Endodermal cell (in vitro differentiated cells): ENCODE data around the gene TULP3. TPM values are rescaled to one million over a fixed set of nuclear protein-coding genes. Genes with fewer than 3 reads are reported as not detected.
A peak's percentile ranks its signal among the peaks of the same experiment; 100 is the strongest.

Source experiments
- DNase-seq: peaks from one replicate; pipeline ENCODE4 v3.0.0-alpha.2; 2017
- H3K27ac ChIP-seq: 2 replicates; pipeline ENCODE4 v1.5.1; 2013; ENCODE audit warnings: mild to moderate bottlenecking, low read depth, low read length, moderate library complexity
- H3K27me3 ChIP-seq: 2 replicates; pipeline ENCODE4 v1.6.1; 2013; ENCODE audit warnings: mild to moderate bottlenecking, low read length, moderate library complexity; ENCODE audit not compliant: insufficient read depth, control insufficient read depth, poor library complexity, severe bottlenecking
- H3K36me3 ChIP-seq: 2 replicates; pipeline ENCODE4 v1.7.0; 2013; ENCODE audit warnings: mild to moderate bottlenecking, low read length, moderate library complexity; ENCODE audit not compliant: control insufficient read depth, insufficient read depth
- H3K4me1 ChIP-seq: one replicate; pipeline ENCODE4 v1.7.0; 2013; ENCODE audit warnings: low read length; ENCODE audit not compliant: control insufficient read depth, insufficient read depth
- H3K4me3 ChIP-seq: 2 replicates; pipeline ENCODE4 v1.5.1; 2013; ENCODE audit warnings: mild to moderate bottlenecking, low read length, moderate library complexity
- H3K9ac ChIP-seq: 2 replicates; pipeline ENCODE4 v1.6.1; 2013; ENCODE audit warnings: mild to moderate bottlenecking, low read length, moderate library complexity; ENCODE audit not compliant: poor library complexity, severe bottlenecking; ENCODE audit errors: extremely low read depth
- H3K9me3 ChIP-seq: 2 replicates; pipeline ENCODE4 v1.6.1; 2013; ENCODE audit warnings: mild to moderate bottlenecking, low read length, moderate library complexity; ENCODE audit not compliant: control insufficient read depth
- H3K27ac Mint-ChIP-seq: 2 replicates; pipeline ENCODE4 v1.8.0; 2020; ENCODE audit warnings: mixed read lengths
- H3K27me3 Mint-ChIP-seq: 2 replicates; pipeline ENCODE4 v1.8.0; 2021; ENCODE audit warnings: mild to moderate bottlenecking, mixed read lengths; ENCODE audit not compliant: insufficient read depth
- H3K36me3 Mint-ChIP-seq: 2 replicates; pipeline ENCODE4 v1.8.0; 2020; ENCODE audit warnings: low read depth, mixed read lengths
- H3K4me1 Mint-ChIP-seq: 2 replicates; pipeline ENCODE4 v1.8.0; 2020; ENCODE audit warnings: mixed read lengths
- H3K4me3 Mint-ChIP-seq: 2 replicates; pipeline ENCODE4 v1.8.0; 2020; ENCODE audit warnings: mild to moderate bottlenecking, moderate library complexity, mixed read lengths
- H3K9me3 Mint-ChIP-seq: 2 replicates; pipeline ENCODE4 v1.8.0; 2020; ENCODE audit warnings: mild to moderate bottlenecking, mixed read lengths
- CTCF ChIP-seq: fragments of 200-600 bp; sonication (generic); conservative IDR thresholded peaks from 2 replicates; pipeline ENCODE4 v1.5.0; 2021; ENCODE audit warnings: antibody characterized with exemption, mild to moderate bottlenecking
- WGBS, 2 experiments: methylation state at CpG; one replicate each; pipeline versions ENCODE4 v1.1.5 to v1.1.7; 2013; ENCODE audit warnings: missing lambda C conversion rate in 2 of 2, mixed read lengths in 1 of 2; ENCODE audit not compliant: insufficient coverage in 1 of 2, insufficient read length in 1 of 2; 5-methylcytosine and 5-hydroxymethylcytosine counted together
- total RNA-seq, 2 donors: library from RNA; stranded (reverse); fragmentation: NEBNext Ultra II Directional in 1 of 2; extraction: Animal tissue kit (Norgen Biotek cat#: 25700) in 1 of 2; gene quantifications; 2 replicates in 1 of 2; 3 replicates in 1 of 2; pipeline ENCODE4 v1.2.1, GENCODE V29; 2021

TULP3 gene
- total RNA-seq, 2 donors from 2014 or later: 28.1 to 47.9 TPM

DNA sequence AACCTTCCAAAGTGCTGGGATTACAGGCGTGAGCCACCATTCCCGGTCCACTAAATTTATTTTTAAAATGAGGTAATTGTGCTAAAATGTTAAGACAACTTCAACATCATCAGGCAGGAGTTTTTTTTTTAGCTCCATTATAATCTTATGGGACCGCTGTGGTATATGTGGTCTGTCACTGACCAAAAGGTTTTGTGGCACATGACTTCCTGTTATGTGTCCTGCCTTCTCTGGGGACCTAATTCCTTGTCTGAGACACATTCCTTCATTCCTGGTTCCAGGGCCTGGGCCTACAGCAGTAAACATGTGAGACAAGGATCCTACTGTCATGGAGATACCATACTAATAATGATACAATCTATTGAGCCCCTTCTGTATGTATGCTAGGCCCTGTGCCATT lies 38.8 kb upstream of the TULP3 start:
- Histone ChIP-seq H3K4me3 (no peak overlapping the region), H3K27ac (no peak overlapping the region), H3K9me3 (no peaks in the 10 kb centered on the region), H3K9ac (no peak overlapping the region), H3K4me1 (no peaks in the 10 kb centered on the region), H3K27me3 (no peaks in the 10 kb centered on the region), H3K36me3 (no peaks in the 10 kb centered on the region)
- H3K27ac Mint-ChIP-seq: no peak overlapping the region
- whole genome bisulfite sequencing, 2 experiments: 100% methylated on average over 3 of the region's 3 CpGs; no CpG with 5 or more reads in 1 of the 2 experiments
- no peak for TF ChIP-seq CTCF
- H3K27me3 Mint-ChIP-seq: peaks cover 15% of the 10 kb centered on the region
- no peaks in the 10 kb centered on the region for H3K9me3 Mint-ChIP-seq
- H3K4me3 Mint-ChIP-seq: no peak overlapping the region
- no peak for DNase-seq
- no peaks in the 10 kb centered on the region for H3K36me3 Mint-ChIP-seq
- peaks cover 5% of the 10 kb centered on the region for H3K4me1 Mint-ChIP-seq

DNA sequence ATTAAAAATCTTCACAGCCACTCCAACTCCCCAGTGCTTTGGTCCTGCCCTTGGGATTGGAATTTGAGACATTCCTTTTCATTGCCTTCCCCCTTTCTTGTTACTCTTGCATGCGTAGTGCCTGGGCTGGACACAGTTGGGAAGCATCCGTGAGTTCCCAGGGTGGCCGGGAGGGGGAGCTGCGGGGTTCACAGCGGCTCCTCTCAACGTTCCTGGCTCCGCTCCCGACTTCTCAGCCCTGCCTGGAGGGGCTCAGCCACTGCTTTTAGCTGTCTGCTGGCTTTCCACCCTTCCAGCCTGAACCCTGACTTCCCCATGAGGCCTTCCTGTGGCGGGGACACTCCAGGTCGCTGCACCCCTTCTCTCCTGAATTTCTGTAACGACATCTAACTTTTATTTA lies 37.1 kb upstream of the TULP3 start:
- TF ChIP-seq CTCF: peak; percentile 100
- 15 to 19% methylated on average over 7 to 10 of the region's 11 CpGs for WGBS, 2 experiments
- DNase-seq: peak; percentile 99
- Mint-ChIP-seq H3K4me1 (peaks cover 8% of the 10 kb centered on the region), H3K9me3 (no peaks in the 10 kb centered on the region), H3K27ac (peak overlapping the region; percentile 41), H3K27me3 (peaks cover 10% of the 10 kb centered on the region), H3K36me3 (peaks cover 10% of the 10 kb centered on the region), H3K4me3 (no peak overlapping the region)
- Histone ChIP-seq H3K4me1 (no peaks in the 10 kb centered on the region), H3K4me3 (no peak overlapping the region), H3K27ac (no peak overlapping the region), H3K9me3 (no peaks in the 10 kb centered on the region), H3K9ac (no peak overlapping the region), H3K36me3 (peaks cover 10% of the 10 kb centered on the region), H3K27me3 (no peaks in the 10 kb centered on the region)

- no peaks in the 10 kb centered on the region for H3K27me3 ChIP-seq
- H3K36me3 Mint-ChIP-seq: peaks cover 21% of the 10 kb centered on the region
- no peak for DNase-seq
- H3K9ac ChIP-seq: no peak overlapping the region
- H3K4me1 Mint-ChIP-seq: peaks cover 7% of the 10 kb centered on the region
- H3K27ac ChIP-seq: no peak overlapping the region
- H3K9me3 Mint-ChIP-seq: no peaks in the 10 kb centered on the region
- H3K4me1 ChIP-seq: no peaks in the 10 kb centered on the region
- no peak for TF ChIP-seq CTCF
- H3K27ac Mint-ChIP-seq: peak overlapping the region; percentile 16
- peaks cover 22% of the 10 kb centered on the region for H3K36me3 ChIP-seq
- H3K4me3 ChIP-seq: no peak overlapping the region
- H3K27me3 Mint-ChIP-seq: peaks cover 10% of the 10 kb centered on the region
- no peaks in the 10 kb centered on the region for H3K9me3 ChIP-seq
- WGBS, 2 experiments: 87 to 92% methylated on average over 13 to 25 of the region's 25 CpGs
- H3K4me3 Mint-ChIP-seq: no peak overlapping the region
These were observed 35.8 kb upstream of the TULP3 start for GRCh38 chr12:2854669-2855453.
